Measurements from ENCODE around the gene CASK.

GRCh38 chrX:41677183-41678060 lies 245.9 kb downstream of the CASK start:
- TF ChIP-seq CTCF (IDR thresholded peaks at IDR 0.05 in 8 of 11, conservative IDR thresholded peaks at IDR 0.05 in 3 of 11), result no peak
- no peak for TF ChIP-seq POLR2A (IDR thresholded peaks at IDR 0.05)
